ENCODE measurements around the gene TRAIP.
A peak's percentile ranks its signal among the peaks of the same experiment; 100 is the strongest.
"Not testable (repeated sequence)": the region's sequence is repeated elsewhere in the genome, so short reads cannot be mapped to it uniquely, and the experiment has no call there.

The TRAIP gene

DNA sequence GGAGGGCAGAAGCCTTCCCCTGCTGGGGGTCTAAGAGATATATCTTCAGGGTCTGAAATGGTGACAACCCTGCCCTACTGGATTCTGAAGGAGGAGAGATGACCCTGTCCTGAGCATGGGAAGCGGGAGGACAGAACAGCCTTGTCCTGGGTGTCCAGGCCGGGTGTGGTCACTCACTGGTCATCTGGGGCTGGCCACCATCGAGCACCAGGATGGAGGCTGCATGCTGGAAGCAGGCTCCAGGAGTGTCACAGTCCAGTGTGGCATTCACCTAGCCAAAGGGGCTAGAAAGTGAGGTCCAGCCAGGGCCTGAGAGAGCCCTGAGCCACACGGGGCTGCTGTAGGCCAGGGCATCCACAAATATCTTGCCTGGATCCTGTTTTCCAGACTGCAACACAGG, 61.9 kb downstream of the TRAIP start:
- Mint-ChIP-seq H3K4me1 (ENCODE audit: low read depth) (peaks cover 4% of the 10 kb centered on the region), H3K27me3 (ENCODE audit: low read depth) (peaks cover 4% of the 10 kb centered on the region), H3K27ac (no peak overlapping the region), H3K4me3 (no peak overlapping the region), H3K9me3 (no peaks in the 10 kb centered on the region), H3K36me3 (ENCODE audit: low read depth) (no peaks in the 10 kb centered on the region)

DNA sequence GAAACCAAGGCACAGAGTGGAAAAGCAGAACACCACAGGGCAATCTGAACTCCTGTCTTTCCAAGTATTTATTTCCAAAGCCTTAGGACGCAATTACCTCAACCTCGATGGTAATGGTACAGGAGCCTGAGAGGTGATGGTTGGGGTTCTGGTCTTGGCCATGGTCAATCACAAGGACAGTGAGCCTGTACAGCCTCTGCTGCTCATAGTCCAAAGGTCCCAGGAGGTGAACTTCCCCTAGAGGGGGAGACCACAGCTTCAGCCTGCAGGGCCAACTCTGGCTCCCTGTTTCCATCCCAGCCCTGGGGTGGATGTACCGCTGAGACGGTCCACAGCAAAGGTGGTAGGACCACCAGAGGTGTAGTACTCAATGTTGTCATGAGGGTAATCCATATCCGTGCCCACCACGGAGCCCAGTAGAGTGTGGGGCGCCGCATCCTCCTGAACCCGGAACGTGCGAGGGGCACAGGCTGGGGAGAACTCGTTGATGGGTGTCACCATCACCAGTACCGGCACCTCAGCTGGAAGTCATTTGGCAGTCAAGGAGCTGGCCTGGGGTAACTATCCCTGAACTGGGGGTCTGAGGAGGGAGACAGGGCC, 62.8 kb downstream of the TRAIP start:
- Mint-ChIP-seq H3K27me3 (ENCODE audit: low read depth) (peaks cover 4% of the 10 kb centered on the region), H3K36me3 (ENCODE audit: low read depth) (no peaks in the 10 kb centered on the region), H3K4me3 (no peak overlapping the region), H3K27ac (no peak overlapping the region), H3K4me1 (ENCODE audit: low read depth) (peaks cover 4% of the 10 kb centered on the region), H3K9me3 (no peaks in the 10 kb centered on the region)

DNA sequence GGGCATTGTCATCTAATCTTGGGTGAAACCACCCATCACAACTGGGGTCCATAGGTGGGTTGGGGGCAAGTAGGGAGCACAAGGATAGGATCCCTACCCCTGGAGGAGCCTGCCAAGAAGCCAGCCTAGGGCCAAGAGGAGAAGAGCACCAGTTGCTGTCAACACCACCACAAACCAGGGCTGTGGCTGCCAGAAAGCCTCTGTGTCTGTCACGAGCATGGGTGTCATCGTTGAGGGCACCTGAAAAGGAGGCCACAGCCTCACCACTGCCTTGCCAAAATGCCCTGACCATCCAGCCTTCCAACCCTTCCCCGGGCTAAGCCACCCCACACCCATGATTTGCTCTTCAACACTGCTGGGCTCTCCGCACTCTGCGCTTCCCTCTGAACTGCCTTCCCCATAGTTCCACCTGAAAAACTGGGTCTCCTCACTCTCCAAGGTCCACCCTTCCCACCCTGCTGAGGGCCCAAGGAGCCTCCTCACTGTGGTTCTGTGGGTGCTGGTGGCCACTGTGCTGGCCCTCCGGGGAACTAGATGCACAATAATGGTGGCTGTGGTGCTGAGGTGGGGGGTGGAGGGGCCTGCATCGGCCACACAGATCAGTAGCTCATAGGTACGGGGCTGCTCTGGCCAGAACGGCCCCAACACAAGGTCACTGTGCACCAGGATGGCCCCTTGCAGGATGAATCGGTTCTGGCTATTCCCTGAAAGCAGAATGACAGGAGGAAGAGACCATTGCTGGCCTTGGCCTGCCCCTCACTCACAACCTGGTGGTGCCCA, 63.8 kb downstream of the TRAIP start:
- Mint-ChIP-seq H3K27ac (no peak overlapping the region), H3K36me3 (ENCODE audit: low read depth) (no peaks in the 10 kb centered on the region), H3K27me3 (ENCODE audit: low read depth) (peaks cover 4% of the 10 kb centered on the region), H3K9me3 (no peaks in the 10 kb centered on the region), H3K4me1 (ENCODE audit: low read depth) (peaks cover 4% of the 10 kb centered on the region), H3K4me3 (no peak overlapping the region)

DNA sequence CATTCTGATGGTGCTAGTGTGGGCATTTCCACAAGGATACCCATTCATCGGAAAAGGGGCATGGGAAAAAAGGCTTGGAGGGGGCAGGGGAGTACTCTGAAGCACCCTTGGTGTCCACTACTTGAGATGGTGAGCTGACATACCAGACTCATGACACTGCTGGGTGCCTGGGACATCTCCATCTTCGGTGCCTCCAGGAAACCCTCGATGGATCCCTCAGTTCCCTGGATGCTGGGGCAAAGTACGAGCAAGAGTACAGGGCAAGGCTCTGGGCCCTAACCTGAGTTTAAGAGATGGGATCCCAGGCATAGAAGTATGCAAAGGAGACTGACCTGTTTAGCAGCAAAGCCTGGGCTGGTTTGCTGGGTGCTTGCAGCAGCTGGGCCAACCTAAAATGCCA, 64.8 kb downstream of the TRAIP start:
- H3K27ac Mint-ChIP-seq = no peak overlapping the region
- H3K36me3 Mint-ChIP-seq (ENCODE audit: low read depth) = no peaks in the 10 kb centered on the region
- peaks cover 10% of the 10 kb centered on the region for H3K4me1 Mint-ChIP-seq (ENCODE audit: low read depth)
- no peaks in the 10 kb centered on the region for H3K9me3 Mint-ChIP-seq
- peaks cover 4% of the 10 kb centered on the region for H3K27me3 Mint-ChIP-seq (ENCODE audit: low read depth)
- no peak overlapping the region for H3K4me3 Mint-ChIP-seq

DNA sequence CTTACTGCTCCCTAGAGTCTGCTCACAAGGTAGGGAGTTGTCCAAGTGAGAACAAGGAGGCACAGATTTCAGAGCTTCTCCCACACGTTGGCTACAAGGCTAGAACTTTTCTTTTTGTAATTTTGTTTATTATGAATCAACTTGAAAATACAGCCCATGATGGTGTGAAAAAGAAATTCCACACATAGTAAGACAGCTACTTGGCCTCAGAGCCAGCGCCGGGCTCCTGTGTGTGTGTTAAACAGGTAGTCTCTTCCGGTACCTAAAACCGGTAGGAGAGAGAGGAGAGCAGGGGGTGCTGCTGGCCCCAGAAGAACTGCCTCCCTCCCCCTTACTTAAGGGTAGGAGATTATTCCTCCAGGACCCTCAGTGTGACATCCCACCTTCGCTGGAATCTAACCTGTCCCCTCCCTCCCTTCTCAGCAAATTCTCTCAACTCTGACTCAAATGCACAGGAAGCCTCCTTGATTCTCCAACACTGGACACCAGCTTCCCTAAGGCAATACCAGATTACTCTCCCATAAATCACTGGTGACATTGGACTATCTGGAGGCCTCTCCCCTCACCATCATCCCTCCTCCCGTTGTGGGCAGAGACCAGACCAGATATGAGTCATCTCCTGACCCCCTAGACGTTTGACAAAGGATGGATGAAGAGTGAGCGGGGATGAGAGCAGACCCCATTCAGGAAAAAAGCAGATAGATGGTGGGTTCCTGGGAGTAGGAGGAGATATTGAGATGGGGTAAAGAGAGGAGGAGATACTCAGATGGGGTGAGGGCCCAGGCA, 65.5 kb downstream of the TRAIP start:
- no peak overlapping the region for H3K4me3 Mint-ChIP-seq
- H3K27me3 Mint-ChIP-seq (ENCODE audit: low read depth) = peaks cover 4% of the 10 kb centered on the region
- no peak overlapping the region for H3K27ac Mint-ChIP-seq
- H3K36me3 Mint-ChIP-seq (ENCODE audit: low read depth) = no peaks in the 10 kb centered on the region
- peaks cover 11% of the 10 kb centered on the region for H3K4me1 Mint-ChIP-seq (ENCODE audit: low read depth)
- no peaks in the 10 kb centered on the region for H3K9me3 Mint-ChIP-seq

DNA sequence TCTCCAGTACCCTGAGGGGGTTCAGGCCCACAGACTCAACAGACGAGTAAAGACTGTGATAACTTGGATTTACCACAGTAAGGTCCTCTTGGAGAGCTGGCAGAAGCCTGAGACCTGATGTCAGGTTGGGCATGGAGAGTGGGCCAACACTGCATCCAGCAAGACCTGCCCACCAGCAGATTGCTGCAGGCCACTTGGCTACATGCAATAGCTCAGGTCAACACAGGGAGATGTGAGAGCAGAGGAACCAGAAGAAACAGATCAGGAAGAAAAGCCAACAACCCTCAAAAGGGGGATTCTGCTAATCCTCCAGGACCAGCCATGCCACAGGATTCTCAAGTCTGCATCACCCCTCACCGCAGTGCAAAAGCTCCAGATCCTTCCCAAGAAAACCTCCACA, 68.3 kb downstream of the TRAIP start:
- Mint-ChIP-seq H3K36me3 (ENCODE audit: low read depth) (peaks cover 11% of the 10 kb centered on the region), H3K9me3 (no peaks in the 10 kb centered on the region), H3K27me3 (ENCODE audit: low read depth) (peaks cover 4% of the 10 kb centered on the region), H3K4me1 (ENCODE audit: low read depth) (peaks cover 19% of the 10 kb centered on the region), H3K4me3 (no peak overlapping the region), H3K27ac (no peak overlapping the region)

DNA sequence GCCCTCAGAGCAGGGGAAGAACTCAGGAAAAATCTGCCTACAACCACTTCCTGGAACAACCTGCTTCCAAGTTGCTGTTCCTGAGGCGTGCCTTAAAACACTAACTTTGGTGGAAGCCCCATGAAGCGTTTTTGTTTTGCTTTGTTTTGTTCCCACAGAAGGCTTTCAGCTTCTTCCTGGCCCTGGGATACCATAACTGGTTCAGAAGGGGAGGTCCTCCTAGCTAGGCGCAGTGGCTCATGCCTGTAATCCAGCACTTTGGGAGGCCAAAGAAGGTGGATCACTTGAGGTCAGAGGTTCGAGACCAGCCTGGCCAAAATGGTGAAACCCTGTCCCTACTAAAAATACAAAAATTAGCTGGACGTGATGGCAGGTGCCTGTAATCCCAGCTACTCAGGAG, 68.8 kb downstream of the TRAIP start:
- H3K4me1 Mint-ChIP-seq (ENCODE audit: low read depth) = peaks cover 19% of the 10 kb centered on the region
- peak overlapping the region; percentile 95 for H3K27ac Mint-ChIP-seq
- peaks cover 4% of the 10 kb centered on the region for H3K27me3 Mint-ChIP-seq (ENCODE audit: low read depth)
- peaks cover 11% of the 10 kb centered on the region for H3K36me3 Mint-ChIP-seq (ENCODE audit: low read depth)
- H3K9me3 Mint-ChIP-seq = no peaks in the 10 kb centered on the region
- peak overlapping the region; percentile 88 for H3K4me3 Mint-ChIP-seq

DNA sequence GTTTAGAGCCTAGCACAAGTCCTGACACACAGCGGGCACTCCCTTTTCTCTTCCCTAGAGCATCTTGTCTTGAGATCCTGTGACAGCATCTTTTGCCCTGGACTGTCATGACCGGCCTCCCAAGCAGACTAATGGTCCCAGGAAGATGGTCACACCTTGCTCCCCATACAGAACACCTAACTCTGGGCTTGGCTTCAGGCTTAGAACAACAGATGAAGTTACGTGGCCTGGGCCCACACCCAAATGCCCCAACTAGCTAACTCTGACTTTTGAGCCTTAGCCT, 69.2 kb downstream of the TRAIP start:
- Mint-ChIP-seq H3K27ac (peak overlapping the region; percentile 95), H3K27me3 (ENCODE audit: low read depth) (peaks cover 4% of the 10 kb centered on the region), H3K36me3 (ENCODE audit: low read depth) (peaks cover 11% of the 10 kb centered on the region), H3K9me3 (no peaks in the 10 kb centered on the region), H3K4me3 (peak overlapping the region; percentile 88), H3K4me1 (ENCODE audit: low read depth) (peaks cover 19% of the 10 kb centered on the region)

DNA sequence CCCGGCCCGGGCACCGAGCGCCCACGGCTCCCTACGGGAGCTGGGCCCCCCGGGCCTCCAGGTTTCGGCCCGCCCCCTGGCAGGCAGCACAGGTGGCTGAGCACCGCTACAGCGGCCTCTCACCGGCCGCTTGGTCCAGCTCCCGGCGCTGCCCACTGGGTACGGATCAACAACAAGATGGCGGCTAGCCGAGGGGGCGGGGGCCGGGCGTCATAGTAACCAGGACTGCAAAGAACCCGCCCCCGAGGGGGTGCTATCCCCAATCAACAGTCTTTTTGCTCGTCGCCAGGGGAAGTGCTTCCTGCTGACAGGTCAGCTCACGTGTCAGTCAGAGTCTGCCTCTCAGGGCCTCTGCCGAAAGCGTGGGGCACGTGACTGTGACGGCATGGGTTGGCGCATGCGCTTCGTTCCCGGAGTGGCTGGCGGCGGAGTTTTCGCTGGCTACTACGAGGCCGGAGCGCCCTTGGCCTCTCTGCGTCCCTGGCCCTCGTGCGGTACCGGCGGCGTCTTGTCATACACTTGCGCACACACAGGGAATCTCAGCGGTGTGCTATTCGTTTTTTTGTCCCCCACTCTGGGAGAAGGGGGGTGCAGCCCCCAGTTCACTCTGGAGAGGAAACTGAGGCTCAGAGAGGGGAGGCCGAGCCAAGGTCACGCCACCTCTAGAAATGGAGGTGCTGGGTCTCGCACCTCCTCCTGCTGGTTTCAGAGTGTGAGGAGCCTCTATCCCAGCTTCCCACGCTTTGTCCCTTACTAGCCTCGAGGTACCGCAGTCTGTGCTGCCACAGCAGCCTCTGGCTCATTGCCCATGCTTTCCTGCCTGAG, 69.8 kb downstream of the TRAIP start, which contains the start of gene IP6K1:
Gene IP6K1, minus strand, starts transcription at position 186 of the 825 bp plus-strand sequence. CDS start 38,502 bp downstream, outside the sequence.
- H3K4me1 Mint-ChIP-seq (ENCODE audit: low read depth) = peaks cover 19% of the 10 kb centered on the region
- peak within 1 kb of the TSS; percentile 88 for H3K4me3 Mint-ChIP-seq
- H3K27me3 Mint-ChIP-seq (ENCODE audit: low read depth) = peaks cover 4% of the 10 kb centered on the region
- H3K36me3 Mint-ChIP-seq (ENCODE audit: low read depth) = peaks cover 11% of the 10 kb centered on the region
- H3K9me3 Mint-ChIP-seq = no peaks in the 10 kb centered on the region
- peak within 1 kb of the TSS; percentile 95 for H3K27ac Mint-ChIP-seq

DNA sequence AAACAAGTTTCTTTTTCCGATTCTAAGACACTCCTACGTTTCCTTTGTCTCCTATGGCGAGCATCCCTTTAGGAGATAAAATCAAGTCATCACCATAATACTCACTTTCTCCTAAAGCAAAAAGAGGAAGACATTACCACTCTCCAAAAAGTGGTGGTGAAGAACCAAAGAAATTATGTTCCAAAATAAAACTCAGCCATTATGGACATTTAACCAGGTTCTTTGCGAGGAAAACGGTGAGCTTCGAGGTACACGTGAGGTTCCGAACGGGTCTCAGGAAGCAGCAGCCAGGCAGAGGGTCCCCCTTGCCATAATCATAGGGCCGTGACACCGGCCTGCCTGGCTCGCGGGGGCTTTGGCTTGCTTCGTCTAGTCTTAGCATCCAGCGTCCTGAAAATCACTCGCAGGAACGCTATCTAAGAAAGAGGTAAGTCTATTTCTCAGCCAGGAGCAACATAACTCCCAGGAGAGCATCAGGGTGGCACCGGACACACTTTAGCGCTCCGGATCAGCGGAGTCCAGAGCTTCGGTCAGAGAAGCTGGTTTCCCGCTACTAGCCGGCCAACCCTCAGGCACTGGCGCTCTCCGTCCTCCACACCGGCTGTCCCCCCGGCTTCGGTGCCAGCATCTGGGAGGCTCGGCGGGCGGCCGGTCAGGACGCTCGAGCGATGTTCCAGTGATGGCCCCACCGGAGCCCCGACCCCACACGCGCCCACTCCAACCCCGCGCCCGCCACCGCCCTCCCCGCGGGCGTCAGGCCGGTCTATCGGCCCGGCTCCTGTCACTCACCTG, 70.6 kb downstream of the TRAIP start:
- Mint-ChIP-seq H3K27ac (peak overlapping the region; percentile 87), H3K4me3 (peak overlapping the region; percentile 88), H3K36me3 (ENCODE audit: low read depth) (peaks cover 15% of the 10 kb centered on the region), H3K27me3 (ENCODE audit: low read depth) (no peaks in the 10 kb centered on the region), H3K9me3 (no peaks in the 10 kb centered on the region), H3K4me1 (ENCODE audit: low read depth) (peaks cover 20% of the 10 kb centered on the region)

DNA sequence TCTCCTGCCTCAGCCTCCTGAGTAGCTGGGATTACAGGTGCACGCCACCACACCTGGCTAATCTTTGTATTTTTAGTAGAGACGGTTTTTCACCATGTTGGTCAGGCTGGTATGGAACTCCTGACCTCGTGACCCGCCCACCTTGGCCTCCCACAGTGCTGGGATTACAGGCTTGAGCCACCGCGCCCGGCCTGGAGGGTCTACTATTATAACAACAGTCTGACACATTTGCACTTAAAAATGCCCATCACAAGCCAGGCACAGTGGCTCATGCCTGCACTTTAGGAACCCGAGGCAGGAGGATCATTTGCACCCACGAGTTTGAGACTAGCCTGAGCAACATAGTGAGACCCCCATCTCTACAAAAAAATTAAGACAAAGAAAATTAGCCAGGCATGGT, 74.1 kb downstream of the TRAIP start:
- not testable (repeated sequence) for H3K9me3 Mint-ChIP-seq; H3K27me3 Mint-ChIP-seq (ENCODE audit: low read depth); H3K4me3 Mint-ChIP-seq
- peak overlapping the region; percentile 18 for H3K27ac Mint-ChIP-seq
- H3K4me1 Mint-ChIP-seq (ENCODE audit: low read depth) = peaks cover 24% of the 10 kb centered on the region
- peaks cover 26% of the 10 kb centered on the region for H3K36me3 Mint-ChIP-seq (ENCODE audit: low read depth)

DNA sequence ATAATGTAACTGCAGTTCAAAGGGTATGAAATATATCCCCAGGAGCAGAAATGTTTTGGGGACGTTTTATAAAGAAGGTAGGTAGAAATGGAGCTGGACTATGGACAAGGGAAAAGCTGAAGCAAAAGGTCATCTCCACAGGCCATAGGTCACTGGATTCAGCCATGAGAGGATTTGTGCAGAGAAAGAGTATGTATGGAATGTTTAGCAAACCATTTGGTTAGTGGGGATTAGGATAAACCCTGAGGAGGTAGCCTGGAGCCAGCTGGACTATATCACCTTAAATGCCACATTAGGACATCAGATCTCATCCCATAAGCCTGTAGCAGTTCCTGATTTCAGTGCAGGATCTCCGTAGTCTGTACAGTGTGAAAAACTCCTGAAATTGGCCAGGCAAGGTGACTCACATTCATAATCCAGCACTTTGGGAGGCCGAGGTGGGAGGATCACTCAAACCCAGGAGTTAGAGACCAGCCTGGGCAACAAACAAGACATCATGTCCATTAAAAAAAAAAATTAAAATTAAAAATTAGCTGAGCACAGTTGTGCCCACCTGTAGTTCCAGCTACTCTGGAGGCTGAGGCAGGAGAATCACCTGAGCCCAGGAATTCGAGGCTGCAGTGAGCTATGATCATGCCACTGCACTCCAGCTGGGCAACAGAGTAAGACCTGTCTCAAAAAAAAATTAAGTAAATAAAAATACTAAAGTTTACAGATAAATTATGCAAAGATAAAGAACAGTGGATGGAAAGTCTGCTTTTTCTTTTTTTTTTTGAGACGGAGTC, 74.8 kb downstream of the TRAIP start:
- Mint-ChIP-seq H3K9me3 (no peaks in the 10 kb centered on the region), H3K36me3 (ENCODE audit: low read depth) (peaks cover 26% of the 10 kb centered on the region), H3K27me3 (ENCODE audit: low read depth) (no peaks in the 10 kb centered on the region), H3K4me1 (ENCODE audit: low read depth) (peaks cover 19% of the 10 kb centered on the region), H3K4me3 (no peak overlapping the region), H3K27ac (no peak overlapping the region)

DNA sequence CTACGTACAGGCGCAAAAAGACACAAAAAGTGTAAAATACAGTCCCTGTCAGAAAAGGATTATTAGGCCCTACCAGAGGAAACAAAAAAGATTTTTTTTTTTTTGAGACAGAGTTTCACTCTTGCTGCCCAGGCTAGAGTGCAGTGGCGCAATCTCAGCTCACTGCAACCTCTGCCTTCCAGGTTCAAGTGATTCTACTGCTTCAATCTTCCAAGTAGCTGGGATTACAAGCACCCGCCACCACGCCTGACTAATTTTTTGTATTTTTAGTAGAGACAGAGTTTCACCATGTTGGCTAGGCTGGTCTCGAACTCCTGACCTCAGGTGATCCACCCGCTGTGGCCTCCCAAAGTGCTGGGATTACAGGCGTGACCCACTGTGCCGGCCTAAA, 75.4 kb downstream of the TRAIP start:
- H3K27me3 Mint-ChIP-seq (ENCODE audit: low read depth) = not testable (repeated sequence)

More for the DNA sequence above, 75.4 kb downstream of the TRAIP start:
- peaks cover 26% of the 10 kb centered on the region for H3K36me3 Mint-ChIP-seq (ENCODE audit: low read depth)
- not testable (repeated sequence) for H3K4me3 Mint-ChIP-seq, H3K9me3 Mint-ChIP-seq, H3K27ac Mint-ChIP-seq
- H3K4me1 Mint-ChIP-seq (ENCODE audit: low read depth) = peaks cover 18% of the 10 kb centered on the region
